GM23338 (cell line): ENCODE measurements around the gene NCAPH2.

Experiments
- CTCF ChIP-seq, 2 experiments: fragments of 200-600 bp in 1 of 2; sonication (generic) in 1 of 2; conservative IDR thresholded peaks; 2 replicates each; pipeline versions ENCODE4 v1.5.1 to v1.6.1; 2016 to 2017; ENCODE audit warnings: antibody characterized with exemption in 2 of 2, low read depth in 2 of 2, mild to moderate bottlenecking in 2 of 2, moderate library complexity in 1 of 2
- EZH2 ChIP-seq: fragments of 200-600 bp; sonication (generic); IDR thresholded peaks from one replicate; pipeline ENCODE4 v1.8.0; 2017; ENCODE audit warnings: antibody characterized with exemption, mild to moderate bottlenecking, low read depth; ENCODE audit not compliant: unreplicated experiment
- POLR2AphosphoS5 ChIP-seq: IDR thresholded peaks from 2 replicates; pipeline ENCODE4 v1.6.1; 2016; ENCODE audit warnings: antibody characterized with exemption, low read depth

- TF ChIP-seq POLR2AphosphoS5 (no peak), EZH2 (no peak), CTCF (conservative IDR thresholded peaks at IDR 0.05; ENCODE audit: low read depth in 2 of 2) (no peak)
These were observed 34.4 kb downstream of the NCAPH2 start for GRCh38 chr22:50542416-50542927.
